NCI-H128 (cell line): ENCODE measurements around the gene HMCN2.
"Not testable (repeated sequence)": the region's sequence is repeated elsewhere in the genome, so short reads cannot be mapped to it uniquely, and the experiment has no call there.

Source experiments
- DNase-seq: peaks from one replicate; lab custom pipeline; 2025; ENCODE audit not compliant: unreplicated experiment; lab: John Stamatoyannopoulos, UW

The HMCN2 gene

DNA sequence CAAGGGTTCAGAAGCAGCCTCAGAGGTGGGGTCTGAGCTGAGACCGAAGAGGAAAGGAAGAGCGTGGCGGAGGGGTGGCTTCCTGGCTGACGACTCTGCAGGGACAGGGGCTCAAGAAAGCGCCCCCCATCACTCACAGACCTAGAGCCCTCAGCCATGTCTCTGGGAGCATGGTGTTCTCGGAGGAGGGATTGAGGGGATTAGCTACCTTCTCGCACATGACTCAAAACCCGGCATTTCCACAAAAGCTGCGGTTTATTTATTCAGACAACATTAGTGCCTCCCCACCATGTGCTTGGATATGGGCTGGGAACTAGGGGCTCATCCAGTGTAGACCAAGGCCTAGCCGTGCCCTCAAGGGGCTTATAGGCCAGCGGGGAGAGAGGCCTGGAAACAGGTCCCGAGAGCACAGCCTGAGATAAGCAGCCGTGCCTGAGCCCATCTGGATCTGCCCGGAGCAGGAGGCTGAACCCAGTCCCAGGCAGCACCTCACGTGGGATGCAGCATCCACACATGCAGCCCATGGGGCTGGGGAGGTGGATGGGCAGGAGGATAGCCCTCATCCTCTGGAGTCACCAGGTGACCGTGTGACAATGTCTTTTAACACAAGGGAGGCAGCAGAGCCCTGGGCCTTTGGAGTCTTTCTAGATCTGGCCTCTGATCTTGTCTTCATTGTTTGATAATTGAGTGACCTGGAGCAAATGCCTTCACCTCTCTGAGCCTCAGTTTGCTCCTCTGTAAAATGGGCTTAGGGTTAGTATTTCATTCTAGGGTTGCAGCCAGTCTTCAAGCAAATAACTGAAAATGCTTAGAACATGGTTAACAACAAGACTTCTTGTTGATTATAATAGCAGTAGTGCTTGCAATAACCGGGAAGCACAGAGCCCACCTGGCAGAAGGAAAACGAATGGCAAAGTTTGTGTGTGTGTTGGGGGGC, 878 bp upstream of the HMCN2 start:
- no peak for DNase-seq

GRCh38 chr9:130266236-130267098, 907 bp downstream of the HMCN2 start:
- no peak for DNase-seq

GRCh38 chr9:130267930-130268329, 2.4 kb downstream of the HMCN2 start:
- no peak for DNase-seq

DNA sequence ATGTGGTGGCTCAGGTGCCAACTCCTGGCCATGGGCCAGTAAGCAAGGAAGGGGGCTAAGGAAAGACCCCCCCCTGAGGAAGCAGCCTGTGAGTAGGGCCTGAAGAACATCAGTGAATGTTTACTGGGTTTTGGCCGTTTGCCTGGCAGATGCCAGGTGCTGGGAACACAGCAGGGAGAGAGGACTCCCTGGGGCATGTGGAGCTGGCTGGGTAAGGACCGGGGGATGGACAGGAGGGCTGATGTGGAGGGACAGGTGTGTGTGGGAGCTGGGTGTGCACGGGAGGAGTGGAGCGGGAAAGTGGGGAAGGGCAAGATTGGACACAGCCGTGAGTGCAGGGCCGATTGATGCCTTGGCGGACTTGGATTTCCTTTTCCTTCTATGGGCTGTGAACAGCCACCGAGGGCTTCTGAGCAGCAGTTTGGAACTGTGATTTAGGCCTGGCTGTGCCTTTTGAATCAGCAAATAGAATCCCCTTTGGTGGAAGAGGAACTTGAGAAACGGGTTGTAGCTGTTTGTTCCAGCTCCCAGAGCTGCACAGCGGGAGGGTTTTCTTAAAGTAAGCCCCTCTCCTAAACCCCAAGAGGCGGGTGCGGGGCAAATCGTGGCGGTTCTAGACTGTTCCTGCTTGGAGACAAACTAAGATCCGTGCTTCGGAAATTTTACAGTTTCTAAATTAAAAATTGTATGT, 3.1 kb downstream of the HMCN2 start:
- DNase-seq = peak; percentile 73

- DNase-seq = no peak
These were observed 5.9 kb downstream of the HMCN2 start for GRCh38 chr9:130271473-130271872.

DNA sequence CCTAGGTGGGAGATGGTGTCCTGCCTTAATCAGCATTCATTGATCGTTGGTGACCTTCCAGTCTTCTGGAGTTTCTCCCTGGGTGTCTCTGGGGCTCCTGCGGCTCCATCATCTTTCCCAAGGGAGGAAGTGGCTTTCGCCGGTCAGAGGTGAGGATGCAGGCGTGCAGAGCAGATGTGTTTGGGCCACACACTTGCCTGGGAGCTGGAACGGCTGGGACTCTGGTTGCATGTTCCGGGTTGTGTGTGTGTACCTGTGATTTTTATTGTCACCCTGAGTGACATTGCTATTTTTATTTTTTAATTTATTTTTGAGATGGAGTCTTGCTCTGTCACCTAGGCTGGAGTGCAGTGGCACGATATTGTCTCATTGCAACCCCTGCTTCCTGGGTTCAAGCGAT, 9.6 kb downstream of the HMCN2 start:
- DNase-seq = no peak

DNA sequence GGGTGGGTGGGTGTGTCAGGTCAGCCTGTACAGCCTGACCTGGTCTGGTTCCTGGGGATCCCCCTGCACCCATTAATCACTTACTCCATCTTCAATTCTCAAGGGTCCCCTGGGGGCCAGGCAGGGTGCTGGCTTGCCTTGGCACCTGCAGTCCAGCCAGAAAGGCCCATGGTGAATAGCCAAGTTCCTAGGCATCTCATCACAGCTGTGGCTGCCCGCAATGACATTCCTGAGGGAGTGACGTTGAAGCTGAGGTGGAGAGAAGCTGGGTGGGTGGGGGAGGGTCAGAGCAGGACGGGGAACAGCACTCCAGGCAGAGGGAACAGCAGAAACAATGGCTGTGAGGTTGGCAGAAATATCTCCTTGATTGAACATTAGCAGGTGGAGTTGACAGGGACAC, 10.6 kb downstream of the HMCN2 start:
- DNase-seq = no peak

GRCh38 chr9:130276955-130277354, 11.4 kb downstream of the HMCN2 start:
- no peak for DNase-seq

DNA sequence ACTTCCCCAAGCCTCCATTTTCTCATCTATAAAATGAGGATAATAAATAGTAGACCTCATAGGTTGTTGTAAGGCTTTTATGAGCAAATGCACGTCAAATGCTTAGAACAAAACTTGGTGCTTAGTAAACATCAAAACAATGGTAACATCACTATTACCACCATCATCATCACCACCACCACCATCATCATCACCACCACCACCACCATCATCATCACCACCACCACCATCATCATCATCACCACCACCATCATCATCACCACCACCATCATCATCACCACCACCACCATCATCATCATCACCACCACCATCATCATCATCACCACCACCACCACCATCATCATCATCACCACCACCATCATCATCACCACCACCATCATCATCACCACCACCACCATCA, 12.0 kb downstream of the HMCN2 start:
- not testable (repeated sequence) for DNase-seq

GRCh38 chr9:130283539-130284248, 18.1 kb downstream of the HMCN2 start:
- no peak for DNase-seq

GRCh38 chr9:130284249-130284625, 18.7 kb downstream of the HMCN2 start:
- DNase-seq = no peak

DNA sequence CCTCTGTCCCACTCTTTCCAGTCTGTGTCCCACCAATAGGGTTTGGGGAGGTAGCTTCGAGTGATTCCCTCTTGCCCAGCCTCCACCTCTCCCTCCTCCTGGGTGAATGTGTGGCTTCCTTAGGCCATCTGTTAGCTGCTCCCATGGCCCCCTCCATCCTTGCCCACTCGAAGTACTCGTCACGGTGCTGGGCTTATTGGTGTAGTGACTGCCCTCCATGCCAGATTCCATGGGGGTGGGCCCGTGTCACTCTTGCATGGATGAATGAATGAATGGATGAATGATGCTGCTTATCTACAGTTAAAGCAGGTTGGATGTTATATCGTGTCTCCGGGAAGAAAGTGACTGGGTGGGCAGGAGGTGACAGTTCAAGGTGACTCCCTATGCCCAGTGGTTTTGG, 19.1 kb downstream of the HMCN2 start:
- no peak for DNase-seq

DNA sequence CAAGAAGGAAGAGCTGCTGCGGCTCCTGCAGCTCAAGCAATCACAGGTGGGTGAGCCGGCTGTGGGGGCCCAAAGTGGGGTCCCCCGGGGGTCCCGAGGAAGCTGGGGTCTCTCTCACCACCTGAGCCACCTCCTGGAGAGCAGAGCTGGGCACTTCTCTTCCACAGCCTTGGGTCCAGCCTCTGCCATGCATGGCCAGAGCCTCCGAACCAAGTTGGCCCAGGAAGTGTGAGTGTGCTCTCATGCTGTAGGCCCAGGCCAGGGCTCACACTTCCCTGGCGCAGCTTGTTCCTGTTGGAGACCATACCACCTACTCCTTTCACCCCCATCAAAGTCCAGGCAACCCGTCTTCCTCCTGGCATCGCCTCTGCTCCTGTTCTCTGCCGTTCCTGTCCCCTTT, 19.7 kb downstream of the HMCN2 start:
- DNase-seq = no peak

- DNase-seq = no peak
These were observed 20.7 kb downstream of the HMCN2 start for GRCh38 chr9:130286072-130286770.

GRCh38 chr9:130286781-130287428, 21.3 kb downstream of the HMCN2 start:
- DNase-seq = no peak

GRCh38 chr9:130287736-130288135, 22.2 kb downstream of the HMCN2 start:
- DNase-seq = no peak

- no peak for DNase-seq
These were observed 22.8 kb downstream of the HMCN2 start for GRCh38 chr9:130288393-130288792.

DNA sequence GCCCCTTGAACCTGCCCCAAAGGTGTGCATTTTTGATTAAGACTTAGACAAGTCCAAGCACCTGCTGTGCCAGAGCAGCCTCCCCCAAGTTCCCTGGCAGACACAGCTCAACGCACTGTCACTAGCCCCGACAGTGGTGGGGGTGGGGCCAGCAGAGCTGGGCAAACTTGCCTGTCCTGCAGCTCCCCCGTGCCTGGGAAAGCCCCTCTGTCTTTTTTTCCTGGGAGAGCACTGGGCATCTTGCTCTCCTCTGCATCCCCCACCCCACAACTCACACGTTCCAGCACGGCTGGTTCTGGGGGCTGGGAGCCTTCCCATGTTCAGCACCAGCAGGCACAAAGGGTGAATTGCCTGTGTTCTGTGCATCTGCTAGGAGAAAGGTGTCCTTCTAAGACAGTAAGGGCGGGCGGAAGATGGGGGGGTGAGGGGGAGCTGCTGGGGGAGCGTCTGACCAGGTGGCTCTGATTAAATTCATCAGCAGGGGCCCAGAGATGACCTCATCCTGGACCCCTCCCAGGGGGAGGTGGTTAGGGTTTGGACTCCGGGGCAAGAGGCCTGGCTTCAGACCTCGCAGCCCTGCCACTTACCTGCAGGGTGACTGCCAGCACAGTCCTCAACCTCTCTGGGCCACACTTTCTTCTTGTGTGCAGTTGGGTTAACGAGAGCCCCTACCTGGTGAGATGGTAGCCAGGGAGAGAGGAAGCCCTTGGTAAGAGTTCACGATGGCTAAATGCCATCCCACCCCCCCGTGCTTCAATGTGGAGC, 23.5 kb downstream of the HMCN2 start:
- DNase-seq = no peak

DNA sequence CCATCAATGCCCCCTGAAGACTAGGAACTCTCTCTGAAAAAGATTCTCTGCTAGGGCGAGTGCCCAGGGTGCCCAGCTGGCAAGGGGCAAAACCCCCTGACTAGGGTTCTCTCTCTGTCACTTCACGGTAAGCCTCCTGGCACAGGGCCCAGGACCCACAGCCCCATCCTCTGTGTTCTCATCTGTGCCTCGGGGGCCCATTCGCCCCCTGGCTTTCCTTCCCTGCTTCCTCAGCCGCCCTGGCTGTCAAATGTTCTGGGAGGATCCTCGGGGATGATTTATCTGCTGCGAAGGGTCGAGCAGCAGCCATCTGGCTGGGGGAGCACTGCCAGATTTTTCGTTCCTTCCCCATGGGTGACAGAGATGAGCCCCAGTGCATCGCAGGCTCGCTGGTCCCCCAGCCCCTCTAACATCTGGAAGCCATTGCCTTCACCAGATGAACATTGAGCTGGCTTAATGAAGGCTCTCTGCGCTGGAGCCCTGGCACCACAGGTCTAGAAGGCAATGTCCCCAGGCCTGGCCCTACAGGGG, 24.2 kb downstream of the HMCN2 start:
- no peak for DNase-seq
